ENCODE measurements around the gene ELP4. TPM values are rescaled to one million over a fixed set of nuclear protein-coding genes. Genes with fewer than 3 reads are reported as not detected.

Gene ELP4
- polyA plus RNA-seq, 4 donors: 5.4 to 14.5 (median 7.9) TPM

DNA sequence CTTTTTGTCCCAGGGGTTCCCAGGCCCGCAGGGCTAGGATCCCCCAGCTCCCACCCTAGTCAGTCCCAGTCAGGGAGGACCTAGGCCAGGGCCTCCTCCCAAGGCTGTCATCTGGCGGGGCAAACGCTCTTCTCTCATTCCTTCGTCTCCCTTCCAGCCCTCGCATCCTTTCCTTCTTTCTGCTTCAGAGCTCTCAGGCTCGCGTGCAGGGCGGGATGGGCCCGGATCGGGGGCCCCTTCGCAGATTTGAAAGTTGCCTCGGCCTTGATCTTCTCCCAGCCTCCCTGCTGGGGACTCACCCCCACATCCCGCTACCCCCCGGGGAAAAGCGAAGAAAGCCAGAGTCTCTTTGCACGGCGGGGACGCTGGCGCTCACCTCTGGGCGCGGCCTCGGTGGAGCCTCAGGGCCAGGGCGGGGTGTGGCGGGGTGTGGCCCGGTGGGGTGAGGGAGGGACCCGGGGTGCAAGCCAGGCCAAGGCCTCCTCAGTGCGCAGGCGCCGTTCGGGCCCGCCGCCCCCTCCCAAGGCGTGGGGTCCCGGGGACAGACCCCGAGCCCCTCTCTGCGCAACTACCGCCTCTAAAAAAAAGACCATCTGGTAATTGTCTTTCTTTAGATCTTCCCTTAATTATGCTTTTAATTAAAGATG lies 316.4 kb downstream of the ELP4 start:
- 5 to 7% (median 5%) methylated on average over 37 of the region's 37 CpGs for WGBS, 3 donors
- H3K27me3 ChIP-seq (ENCODE audit: control insufficient read depth in 3 of 3, insufficient read depth in 3 of 3, low read length in 3 of 3): peaks cover 5 to 92% (median 49%) of the 10 kb centered on the region in 3 donors
- no peaks in the 10 kb centered on the region for H3K9me3 ChIP-seq (ENCODE audit: control insufficient read depth in 2 of 2, insufficient read depth in 1 of 2, low read depth in 1 of 2, low read length in 1 of 2)
- DNase-seq (no peak), FAIRE-seq (no peak)
- H3K36me3 ChIP-seq (ENCODE audit: control insufficient read depth in 3 of 3, insufficient read depth in 2 of 3, low read depth in 1 of 3, low read length in 3 of 3): no peaks in the 10 kb centered on the region
- no peak overlapping the region for H3K27ac ChIP-seq (ENCODE audit: low read depth in 1 of 3, low read length in 2 of 3)
- H3K4me1 ChIP-seq (ENCODE audit: control insufficient read depth in 3 of 3, insufficient read depth in 2 of 3, low read depth in 1 of 3, low read length in 2 of 3): no peaks in the 10 kb centered on the region
- no peak overlapping the region for H3K4me3 ChIP-seq (ENCODE audit: low read depth in 1 of 3, low read length in 3 of 3)

- 6 to 10% (median 8%) methylated on average over 49 to 55 of the region's 55 CpGs for WGBS, 3 donors
- H3K4me3 ChIP-seq (ENCODE audit: low read depth in 1 of 3, low read length in 3 of 3): no peak overlapping the region
- H3K4me1 ChIP-seq (ENCODE audit: control insufficient read depth in 3 of 3, insufficient read depth in 2 of 3, low read depth in 1 of 3, low read length in 2 of 3): no peaks in the 10 kb centered on the region
- no peaks in the 10 kb centered on the region for H3K9me3 ChIP-seq (ENCODE audit: control insufficient read depth in 2 of 2, insufficient read depth in 1 of 2, low read depth in 1 of 2, low read length in 1 of 2)
- H3K27ac ChIP-seq (ENCODE audit: low read depth in 1 of 3, low read length in 2 of 3): no peak overlapping the region
- DNase-seq (no peak), FAIRE-seq (no peak)
- H3K27me3 ChIP-seq (ENCODE audit: control insufficient read depth in 3 of 3, insufficient read depth in 3 of 3, low read length in 3 of 3): peaks cover 5 to 89% (median 50%) of the 10 kb centered on the region in 3 donors
- H3K36me3 ChIP-seq (ENCODE audit: control insufficient read depth in 3 of 3, insufficient read depth in 2 of 3, low read depth in 1 of 3, low read length in 3 of 3): no peaks in the 10 kb centered on the region
Observed at GRCh38 chr11:31826536-31827438, 317.2 kb downstream of the ELP4 start.

DNA sequence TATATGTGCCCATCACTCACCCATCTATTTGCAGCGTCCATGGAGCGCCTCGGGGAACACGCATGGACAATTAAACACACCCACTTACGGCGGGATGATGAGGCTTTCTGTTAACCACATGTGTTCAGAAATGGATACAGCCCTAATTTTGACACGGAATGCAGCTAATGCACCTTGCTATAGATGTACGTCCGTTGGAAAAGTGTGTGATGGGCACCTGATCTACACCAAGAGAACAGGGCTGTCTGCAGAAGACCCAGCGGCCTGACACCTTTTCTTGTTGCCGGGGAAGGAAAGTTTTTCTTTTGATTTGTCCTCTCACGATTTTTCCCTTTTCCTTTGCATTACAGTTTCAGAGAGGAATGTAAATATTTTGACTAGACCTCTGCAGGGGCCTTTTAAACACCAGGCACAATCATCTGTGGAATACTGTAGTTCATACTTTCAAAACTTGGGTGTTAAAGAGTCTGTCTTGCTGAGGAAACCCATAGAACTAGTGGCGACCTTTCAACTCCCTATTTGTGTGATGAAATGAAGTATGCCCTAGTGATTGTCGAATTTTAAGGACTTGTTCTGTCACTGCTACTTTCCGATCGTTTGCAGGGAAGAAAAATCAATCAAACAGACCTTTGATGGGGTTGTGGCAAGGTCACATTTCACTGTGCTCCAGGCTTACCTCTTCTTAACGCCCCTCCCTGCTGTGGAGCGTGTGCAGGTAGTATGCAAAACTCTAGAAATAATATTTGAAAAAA lies 318.1 kb downstream of the ELP4 start:
- H3K4me1 ChIP-seq (ENCODE audit: control insufficient read depth in 3 of 3, insufficient read depth in 2 of 3, low read depth in 1 of 3, low read length in 2 of 3): no peaks in the 10 kb centered on the region
- peaks cover 5 to 89% (median 41%) of the 10 kb centered on the region in 3 donors for H3K27me3 ChIP-seq (ENCODE audit: control insufficient read depth in 3 of 3, insufficient read depth in 3 of 3, low read length in 3 of 3)
- H3K36me3 ChIP-seq (ENCODE audit: control insufficient read depth in 3 of 3, insufficient read depth in 2 of 3, low read depth in 1 of 3, low read length in 3 of 3): no peaks in the 10 kb centered on the region
- DNase-seq: peak in 1 of 2 donors; percentile 16
- WGBS, 3 donors: 4 to 5% (median 5%) methylated on average over 18 of the region's 18 CpGs
- FAIRE-seq: no peak
- H3K27ac ChIP-seq (ENCODE audit: low read depth in 1 of 3, low read length in 2 of 3): no peak overlapping the region
- no peak overlapping the region for H3K4me3 ChIP-seq (ENCODE audit: low read depth in 1 of 3, low read length in 3 of 3)
- H3K9me3 ChIP-seq (ENCODE audit: control insufficient read depth in 2 of 2, insufficient read depth in 1 of 2, low read depth in 1 of 2, low read length in 1 of 2): no peaks in the 10 kb centered on the region

DNA sequence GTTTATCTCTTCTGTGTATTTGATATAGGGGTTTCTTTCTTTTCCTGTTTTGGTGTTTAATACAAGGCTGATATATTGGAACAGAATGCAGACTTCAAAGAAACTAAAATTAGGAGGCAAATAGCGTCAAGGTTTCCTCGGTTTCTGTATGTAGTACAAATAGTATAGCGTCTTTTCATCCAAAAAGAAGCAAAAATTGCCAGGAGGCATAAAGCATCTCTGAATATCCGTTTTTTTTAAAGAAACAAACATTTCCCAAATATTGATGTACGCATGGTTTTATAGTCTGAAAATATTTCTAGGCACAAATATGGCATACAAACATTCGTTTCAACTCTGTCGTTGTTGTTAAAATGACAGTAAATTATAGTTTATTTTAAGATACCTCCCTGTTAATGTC lies 318.6 kb downstream of the ELP4 start:
- H3K4me1 ChIP-seq (ENCODE audit: control insufficient read depth in 3 of 3, insufficient read depth in 2 of 3, low read depth in 1 of 3, low read length in 2 of 3): no peaks in the 10 kb centered on the region
- WGBS, 3 donors: 22 to 23% (median 23%) methylated on average over 7 of the region's 7 CpGs
- DNase-seq (no peak), FAIRE-seq (no peak)
- no peaks in the 10 kb centered on the region for H3K36me3 ChIP-seq (ENCODE audit: control insufficient read depth in 3 of 3, insufficient read depth in 2 of 3, low read depth in 1 of 3, low read length in 3 of 3)
- H3K4me3 ChIP-seq (ENCODE audit: low read depth in 1 of 3, low read length in 3 of 3): no peak overlapping the region
- H3K9me3 ChIP-seq (ENCODE audit: control insufficient read depth in 2 of 2, insufficient read depth in 1 of 2, low read depth in 1 of 2, low read length in 1 of 2): no peaks in the 10 kb centered on the region
- no peak overlapping the region for H3K27ac ChIP-seq (ENCODE audit: low read depth in 1 of 3, low read length in 2 of 3)
- peaks cover 5 to 85% (median 35%) of the 10 kb centered on the region in 3 donors for H3K27me3 ChIP-seq (ENCODE audit: control insufficient read depth in 3 of 3, insufficient read depth in 3 of 3, low read length in 3 of 3)

DNA sequence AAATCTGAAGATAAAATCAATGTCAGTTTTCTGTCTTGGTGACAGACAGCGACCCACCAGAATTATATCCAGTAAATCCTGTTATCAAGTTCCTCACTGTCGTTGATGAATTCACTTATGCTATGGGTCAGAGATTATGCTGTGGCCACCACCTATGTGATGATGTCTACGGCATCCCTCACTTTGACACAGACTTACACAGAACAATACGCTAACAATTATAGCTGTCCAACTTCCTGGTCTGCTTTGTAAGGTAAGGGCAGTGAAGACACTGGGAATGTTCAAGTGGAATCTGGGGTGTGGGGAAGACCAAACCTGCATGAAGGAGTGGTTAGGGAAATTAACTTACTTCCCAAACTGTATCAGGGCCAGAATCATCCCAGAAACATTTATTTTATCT lies 320.8 kb downstream of the ELP4 start:
- 38 to 70% (median 59%) methylated on average over 4 of the region's 4 CpGs for WGBS, 3 donors
- Histone ChIP-seq H3K9me3 (ENCODE audit: control insufficient read depth in 2 of 2, insufficient read depth in 1 of 2, low read depth in 1 of 2, low read length in 1 of 2) (no peaks in the 10 kb centered on the region), H3K27ac (ENCODE audit: low read depth in 1 of 3, low read length in 2 of 3) (no peak overlapping the region), H3K27me3 (ENCODE audit: control insufficient read depth in 3 of 3, insufficient read depth in 3 of 3, low read length in 3 of 3) (peaks cover 5 to 77% (median 30%) of the 10 kb centered on the region in 3 donors), H3K4me1 (ENCODE audit: control insufficient read depth in 3 of 3, insufficient read depth in 2 of 3, low read depth in 1 of 3, low read length in 2 of 3) (no peaks in the 10 kb centered on the region), H3K36me3 (ENCODE audit: control insufficient read depth in 3 of 3, insufficient read depth in 2 of 3, low read depth in 1 of 3, low read length in 3 of 3) (no peaks in the 10 kb centered on the region), H3K4me3 (ENCODE audit: low read depth in 1 of 3, low read length in 3 of 3) (no peak overlapping the region)
- no peak for FAIRE-seq
- DNase-seq: no peak

- FAIRE-seq: no peak
- DNase-seq: no peak
- 18 to 42% (median 19%) methylated on average over 1 of the region's 1 CpG for WGBS, 3 donors
- Histone ChIP-seq H3K27me3 (ENCODE audit: control insufficient read depth in 3 of 3, insufficient read depth in 3 of 3, low read length in 3 of 3) (peaks cover 0 to 54% (median 18%) of the 10 kb centered on the region in 3 donors), H3K36me3 (ENCODE audit: control insufficient read depth in 3 of 3, insufficient read depth in 2 of 3, low read depth in 1 of 3, low read length in 3 of 3) (no peaks in the 10 kb centered on the region), H3K4me3 (ENCODE audit: low read depth in 1 of 3, low read length in 3 of 3) (no peak overlapping the region), H3K27ac (ENCODE audit: low read depth in 1 of 3, low read length in 2 of 3) (no peak overlapping the region), H3K4me1 (ENCODE audit: control insufficient read depth in 3 of 3, insufficient read depth in 2 of 3, low read depth in 1 of 3, low read length in 2 of 3) (no peaks in the 10 kb centered on the region), H3K9me3 (ENCODE audit: control insufficient read depth in 2 of 2, insufficient read depth in 1 of 2, low read depth in 1 of 2, low read length in 1 of 2) (no peaks in the 10 kb centered on the region)
Observed at GRCh38 chr11:31834237-31834636, 324.7 kb downstream of the ELP4 start.

Other genes with a start within 250 kb of the ELP4 start
- gene DCDC1, start 140.0 kb upstream of the ELP4 start, polyA plus RNA-seq: under 1 TPM in 1 of 4 donors, not detected in 3; 0.87 TPM
- gene DNAJC24, start 139.9 kb upstream of the ELP4 start, polyA plus RNA-seq: 10 to 100 TPM in 1 of 4 donors, 1 to 10 TPM in 3; 3.1 to 15.0 (median 4.4) TPM
- 10 to 100 TPM; 13.2 to 28.2 (median 18.9) TPM for gene IMMP1L, start 145 bp upstream of the ELP4 start, polyA plus RNA-seq